ENCODE measurements around the gene MAD1L1. TPM values are rescaled to one million over a fixed set of nuclear protein-coding genes. Genes with fewer than 3 reads are reported as not detected.

The MAD1L1 gene
- total and polyA plus RNA-seq, 2 of the 13 experiments (the other 11 are each of a cell fraction or from before 2014, with no cell fraction given): 17.4 to 64.7 TPM

- TF ChIP-seq HNF4A (CRISPR knock-in tag; IDR thresholded peaks at IDR 0.05): no peak
- TF ChIP-seq NRL (CRISPR knock-in tag; IDR thresholded peaks at IDR 0.05; ENCODE audit: borderline replicate concordance): no peak
- TF ChIP-seq E2F5 (CRISPR knock-in tag; conservative IDR thresholded peaks at IDR 0.05): no peak
Observed at GRCh38 chr7:1918063-1918645, 314.6 kb downstream of the MAD1L1 start (continued).

GRCh38 chr7:1917221-1918062 is 315.3 kb downstream of the MAD1L1 start:
- H3K36me3 ChIP-seq (replicated peaks in 1 of 2; ENCODE audit: control insufficient read depth in 1 of 2, insufficient read depth in 2 of 2, low read length in 2 of 2): peaks cover 3 to 6% of the 10 kb centered on the region in 2 experiments; a peak in 2 of 5 replicates
- intact Hi-C loops (cut with micrococcal nuclease; ENCODE audit: unreplicated experiment) (no loop called here), in situ Hi-C loops (cut with HindIII; ENCODE audit: extremely low pct_ligation_motif_present, low pct_unique_long_range_greater_than_20kb) (no loop called here)
- no peak overlapping the region for H3K9ac ChIP-seq (ENCODE audit: insufficient read depth, low read depth, low read length)
- whole genome bisulfite sequencing (ENCODE audit: low lambda C conversion rate): 95% methylated on average over 22 of the region's 31 CpGs
- ChIA-PET POLR2A (no interaction called here), CTCF (ENCODE audit: low intra/inter-chr PET ratio, low total read pairs) (no interaction called here)
- H3K27me3 ChIP-seq (ENCODE audit: control insufficient read depth in 1 of 2, insufficient read depth in 2 of 2, low read length in 2 of 2): no peaks in the 10 kb centered on the region
- H2AFZ ChIP-seq (ENCODE audit: low read length): no peak overlapping the region
- H3K4me1 ChIP-seq (ENCODE audit: insufficient read depth, low read length): peaks cover 12% of the 10 kb centered on the region
- DNase-seq (ENCODE audit: low spot score): no peak
- no peaks in the 10 kb centered on the region for H3K79me2 ChIP-seq (ENCODE audit: insufficient read depth, low read length)
- FAIRE-seq: no peak
- no peak overlapping the region for H3K4me3 ChIP-seq (replicated peaks in 1 of 3; ENCODE audit: insufficient read depth in 1 of 3, low read depth in 2 of 3, low read length in 3 of 3)
- TF ChIP-seq SRF (IDR thresholded peaks at IDR 0.05; ENCODE audit: low read depth, low read length) (no peak), KLF6 (CRISPR knock-in tag; IDR thresholded peaks at IDR 0.05) (no peak), RBAK (CRISPR knock-in tag; IDR thresholded peaks at IDR 0.05) (no peak), AGO1 (IDR thresholded peaks at IDR 0.05; ENCODE audit: low read depth, low read length, poor library complexity, severe bottlenecking) (no peak), YEATS2 (CRISPR knock-in tag; IDR thresholded peaks at IDR 0.05; ENCODE audit: borderline replicate concordance) (no peak), ZBTB2 (CRISPR knock-in tag; IDR thresholded peaks at IDR 0.05; ENCODE audit: low read depth) (no peak), SRSF9 (IDR thresholded peaks at IDR 0.05; ENCODE audit: borderline replicate concordance, insufficient read depth, low read depth, low read length, poor library complexity, severe bottlenecking) (no peak), ZNF629 (CRISPR knock-in tag; conservative IDR thresholded peaks at IDR 0.05) (no peak), MTA3 (CRISPR knock-in tag; IDR thresholded peaks at IDR 0.05) (no peak)
- no peak for ATAC-seq
- H3K9me3 ChIP-seq (ENCODE audit: low read length): no peaks in the 10 kb centered on the region
- no TSS peak for BruUV-seq (replicated peaks)
- H3K27ac ChIP-seq (ENCODE audit: extremely low read length, insufficient read depth, low read length): no peak overlapping the region
- no peaks in the 10 kb centered on the region for H4K20me1 ChIP-seq (ENCODE audit: insufficient read depth, low read length)
- H3K4me2 ChIP-seq (ENCODE audit: low read depth, low read length): no peak overlapping the region

Measured in HepG2 (cell line).